T-helper 17 cell (primary cell): Measurements from ENCODE around the gene USP24. TPM values are rescaled to one million over a fixed set of nuclear protein-coding genes. Genes with fewer than 3 reads are reported as not detected.
"Not testable (repeated sequence)": the region's sequence is repeated elsewhere in the genome, so short reads cannot be mapped to it uniquely, and the experiment has no call there.

Experiments used
- ATAC-seq: fragments of 150-1000 bp; cut with Tn5 transposase; 2 replicates; pipeline ENCODE4 v1.10.0; 2021; ENCODE audit warnings: mild to moderate bottlenecking, moderate library complexity
- DNase-seq, 3 donors: peaks; one replicate each; pipeline versions ENCODE4 v3.0.0 to v3.0.0-alpha.2; 2020 to 2021
- H3K9me3 ChIP-seq: one replicate; pipeline ENCODE4 v1.7.0; 2013; ENCODE audit warnings: low read length, mild to moderate bottlenecking; ENCODE audit not compliant: control insufficient read depth, poor library complexity, severe bottlenecking
- H3K27ac Mint-ChIP-seq: one replicate; pipeline ENCODE4 v1.8.0; 2022; ENCODE audit warnings: mild to moderate bottlenecking, moderate library complexity, mixed read lengths
- H3K27me3 Mint-ChIP-seq: one replicate; pipeline ENCODE4 v1.8.0; 2022; ENCODE audit warnings: mixed read lengths
- H3K36me3 Mint-ChIP-seq: one replicate; pipeline ENCODE4 v1.8.0; 2022; ENCODE audit warnings: low read depth, mixed read lengths
- H3K4me1 Mint-ChIP-seq: one replicate; pipeline ENCODE4 v1.8.0; 2022; ENCODE audit warnings: mild to moderate bottlenecking, mixed read lengths
- H3K4me3 Mint-ChIP-seq: one replicate; pipeline ENCODE4 v1.8.0; 2022; ENCODE audit warnings: mild to moderate bottlenecking, moderate library complexity, mixed read lengths
- total RNA-seq, 4 donors: library from RNA in 2 of 4; stranded (reverse) in 2 of 4; gene quantifications; one replicate each; pipeline ENCODE4 v1.2.3 and lab custom pipeline; 2022 to 2026

The USP24 gene
- total RNA-seq, 2 donors from 2014 or later: 69.5 to 82.9 TPM

- Mint-ChIP-seq H3K27me3 (no peaks in the 10 kb centered on the region), H3K27ac (no peak overlapping the region), H3K4me3 (no peak overlapping the region), H3K36me3 (peaks cover 3% of the 10 kb centered on the region), H3K4me1 (peaks cover 6% of the 10 kb centered on the region)
- H3K9me3 ChIP-seq: no peaks in the 10 kb centered on the region
- DNase-seq: no peak
- no peak for ATAC-seq
Measured at GRCh38 chr1:55134152-55134808, 80.9 kb downstream of the USP24 start.

DNA sequence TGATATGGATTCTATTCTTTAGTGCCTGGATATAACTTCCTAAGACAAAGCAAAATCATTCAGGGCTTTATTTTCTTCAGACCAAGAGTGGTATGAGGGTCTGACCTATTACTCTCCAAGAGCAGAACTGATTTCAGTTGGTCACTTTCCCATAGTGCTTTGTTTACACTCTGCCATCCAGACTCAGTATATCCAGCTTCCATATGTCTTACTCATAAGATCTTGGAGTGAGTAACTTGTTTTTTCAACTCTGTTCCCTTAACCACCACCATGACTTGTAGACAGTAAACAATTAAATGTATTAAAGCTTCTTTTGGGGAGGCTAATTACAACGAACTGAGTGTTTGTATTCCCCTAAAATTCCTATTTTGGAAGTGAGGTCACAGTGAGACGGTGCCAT lies 83.4 kb downstream of the USP24 start:
- Mint-ChIP-seq H3K4me3 (no peak overlapping the region), H3K36me3 (peaks cover 12% of the 10 kb centered on the region), H3K27me3 (no peaks in the 10 kb centered on the region), H3K4me1 (peaks cover 16% of the 10 kb centered on the region), H3K27ac (peak overlapping the region; percentile 37)
- H3K9me3 ChIP-seq: no peaks in the 10 kb centered on the region
- DNase-seq (no peak), ATAC-seq (no peak)

GRCh38 chr1:55131218-55131617 lies 83.9 kb downstream of the USP24 start:
- Mint-ChIP-seq H3K4me3 (no peak overlapping the region), H3K27me3 (no peaks in the 10 kb centered on the region), H3K27ac (peak overlapping the region; percentile 76), H3K36me3 (peaks cover 17% of the 10 kb centered on the region), H3K4me1 (peaks cover 17% of the 10 kb centered on the region)
- DNase-seq (no peak), ATAC-seq (no peak)
- no peaks in the 10 kb centered on the region for H3K9me3 ChIP-seq

DNA sequence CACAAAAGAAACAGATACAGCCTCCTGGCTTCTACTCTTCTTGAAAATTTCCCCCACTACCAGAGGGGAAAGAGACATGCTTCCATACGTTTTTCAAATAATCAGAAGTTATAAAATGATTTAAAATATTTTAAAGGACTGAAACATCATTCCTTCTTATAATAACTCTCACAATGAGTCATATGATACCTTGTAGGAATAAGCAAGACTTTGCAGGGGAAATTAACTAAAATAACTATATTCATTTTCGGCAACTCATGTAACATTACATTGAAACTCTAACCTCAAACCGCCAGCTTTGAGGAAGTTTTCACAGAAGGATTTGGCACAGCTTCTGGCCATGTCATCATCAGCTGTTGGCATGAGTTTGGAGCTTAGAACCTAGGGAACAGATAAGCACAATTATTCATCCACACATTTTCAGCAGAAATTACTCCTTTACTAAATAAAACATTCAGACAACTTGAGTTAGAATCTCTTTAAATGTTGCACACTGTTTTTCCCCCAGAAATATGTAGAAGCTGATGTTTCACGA lies 85.9 kb downstream of the USP24 start:
- Mint-ChIP-seq H3K36me3 (peaks cover 28% of the 10 kb centered on the region), H3K27me3 (no peaks in the 10 kb centered on the region), H3K27ac (no peak overlapping the region), H3K4me3 (no peak overlapping the region), H3K4me1 (peaks cover 20% of the 10 kb centered on the region)
- ATAC-seq (no peak), DNase-seq (no peak)
- H3K9me3 ChIP-seq: no peaks in the 10 kb centered on the region

DNA sequence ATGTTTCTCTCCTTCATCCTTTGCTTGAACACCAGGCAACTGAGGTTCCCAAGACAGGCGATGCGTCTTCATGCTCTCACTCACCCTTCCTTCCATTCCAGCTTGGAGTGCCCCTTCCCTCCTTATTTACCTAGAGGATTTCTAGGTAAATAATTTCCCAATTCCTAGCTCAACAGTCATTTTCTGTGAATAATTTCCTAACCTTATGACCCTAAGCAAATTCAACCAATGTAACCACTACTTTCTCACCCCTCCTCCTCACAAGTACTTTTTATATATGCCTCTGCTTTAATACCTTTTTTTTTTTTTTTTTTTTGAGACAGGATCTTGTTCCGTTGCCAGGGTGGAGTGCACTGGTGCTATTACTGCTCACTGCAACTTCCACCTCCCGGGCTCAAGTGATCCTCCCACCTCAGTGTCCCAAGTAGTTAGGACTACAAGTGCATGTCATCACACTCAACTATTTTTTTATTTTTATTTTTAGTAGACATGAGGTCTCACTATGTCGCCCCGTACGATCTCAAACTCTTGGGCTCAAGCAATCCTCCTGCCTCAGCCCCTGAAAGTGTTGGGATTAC lies 86.7 kb downstream of the USP24 start:
- Mint-ChIP-seq H3K27me3 (no peaks in the 10 kb centered on the region), H3K4me3 (no peak overlapping the region), H3K36me3 (peaks cover 28% of the 10 kb centered on the region), H3K4me1 (peaks cover 20% of the 10 kb centered on the region), H3K27ac (peak overlapping the region; percentile 89)
- DNase-seq (no peak), ATAC-seq (no peak)
- no peaks in the 10 kb centered on the region for H3K9me3 ChIP-seq

- peak overlapping the region; percentile 89 for H3K27ac Mint-ChIP-seq
- no peak for DNase-seq
- ATAC-seq: peak; percentile 12
- peaks cover 20% of the 10 kb centered on the region for H3K4me1 Mint-ChIP-seq
- H3K4me3 Mint-ChIP-seq: no peak overlapping the region
- no peaks in the 10 kb centered on the region for H3K27me3 Mint-ChIP-seq
- H3K9me3 ChIP-seq: no peaks in the 10 kb centered on the region
- H3K36me3 Mint-ChIP-seq: peaks cover 28% of the 10 kb centered on the region
Measured at GRCh38 chr1:55127827-55128343, 87.3 kb downstream of the USP24 start.

- DNase-seq: no peak
- peak overlapping the region; percentile 77 for H3K27ac Mint-ChIP-seq
- ATAC-seq: no peak
Measured at GRCh38 chr1:55124470-55124869, 90.7 kb downstream of the USP24 start.

DNA sequence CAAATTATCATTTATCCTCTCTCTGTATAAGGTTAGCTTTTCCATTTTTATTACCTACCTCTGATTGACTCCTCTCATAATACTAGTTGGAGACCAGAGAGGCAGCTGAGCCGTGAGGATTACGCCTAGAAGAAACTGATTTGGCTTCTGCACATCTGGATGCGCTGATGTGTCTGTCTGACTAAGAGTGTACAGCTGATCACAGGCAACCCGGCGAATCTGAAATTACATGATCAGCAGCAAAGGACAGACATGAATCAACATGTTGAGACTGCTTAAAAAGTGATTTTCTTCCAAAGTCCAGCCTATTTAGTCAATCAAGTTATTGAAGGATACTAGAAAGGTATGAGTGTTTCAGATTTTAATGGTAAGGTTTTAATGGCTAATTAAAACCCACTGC lies 94.6 kb downstream of the USP24 start:
- Mint-ChIP-seq H3K4me3 (no peak overlapping the region), H3K4me1 (peaks cover 27% of the 10 kb centered on the region), H3K36me3 (peaks cover 39% of the 10 kb centered on the region), H3K27me3 (no peaks in the 10 kb centered on the region), H3K27ac (no peak overlapping the region)
- ATAC-seq (no peak), DNase-seq (no peak)
- H3K9me3 ChIP-seq: no peaks in the 10 kb centered on the region

More at GRCh38 chr1:55124470-55124869, 90.7 kb downstream of the USP24 start:
- H3K9me3 ChIP-seq: no peaks in the 10 kb centered on the region
- H3K36me3 Mint-ChIP-seq: peaks cover 44% of the 10 kb centered on the region
- peaks cover 30% of the 10 kb centered on the region for H3K4me1 Mint-ChIP-seq
- no peak overlapping the region for H3K4me3 Mint-ChIP-seq
- H3K27me3 Mint-ChIP-seq: no peaks in the 10 kb centered on the region

DNA sequence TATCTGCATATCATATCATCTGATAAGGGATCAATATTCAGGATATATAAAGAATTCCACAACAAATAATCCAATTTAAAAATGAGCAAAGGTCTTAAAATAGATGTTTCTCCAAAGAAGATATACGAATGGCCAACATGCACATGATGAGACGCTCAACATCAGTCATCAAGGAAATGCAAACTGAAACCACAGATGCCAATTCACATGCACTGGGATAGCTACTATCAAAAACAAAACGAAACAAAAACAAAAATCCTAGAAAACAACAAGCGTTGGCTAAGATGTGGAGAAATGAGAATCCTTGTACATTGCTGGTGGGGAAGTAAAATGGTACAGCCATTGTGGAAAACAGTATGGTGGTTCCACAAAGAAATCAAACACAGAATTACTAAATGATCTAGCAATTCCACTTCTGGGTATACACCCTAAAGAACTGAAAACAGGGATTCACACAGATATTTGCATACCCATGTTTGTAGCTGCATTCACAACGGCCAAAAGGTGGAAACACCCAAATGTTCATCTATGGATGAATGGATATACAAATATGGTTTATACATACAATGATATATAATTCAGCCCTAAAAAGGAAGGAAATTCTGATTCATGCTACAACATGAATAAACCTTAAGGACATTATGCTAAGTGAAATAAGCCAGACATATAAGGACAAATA lies 96.4 kb downstream of the USP24 start:
- ATAC-seq (no peak), DNase-seq (no peak)
- peaks cover 36% of the 10 kb centered on the region for H3K36me3 Mint-ChIP-seq
- peak overlapping the region; percentile 47 for H3K27ac Mint-ChIP-seq
- no peak overlapping the region for H3K4me3 Mint-ChIP-seq
- no peaks in the 10 kb centered on the region for H3K9me3 ChIP-seq
- H3K27me3 Mint-ChIP-seq: no peaks in the 10 kb centered on the region
- H3K4me1 Mint-ChIP-seq: peaks cover 23% of the 10 kb centered on the region

GRCh38 chr1:55117941-55118340 lies 97.2 kb downstream of the USP24 start:
- no peaks in the 10 kb centered on the region for H3K9me3 ChIP-seq
- ATAC-seq: no peak
- H3K27me3 Mint-ChIP-seq: no peaks in the 10 kb centered on the region
- H3K36me3 Mint-ChIP-seq: peaks cover 43% of the 10 kb centered on the region
- H3K27ac Mint-ChIP-seq: peak overlapping the region; percentile 47
- H3K4me1 Mint-ChIP-seq: peaks cover 26% of the 10 kb centered on the region
- DNase-seq: no peak
- no peak overlapping the region for H3K4me3 Mint-ChIP-seq

- H3K27me3 Mint-ChIP-seq: not testable (repeated sequence)
Measured at GRCh38 chr1:55109005-55109404, 106.2 kb downstream of the USP24 start.

GRCh38 chr1:55107101-55107500 lies 108.1 kb downstream of the USP24 start:
- no peak for ATAC-seq
- H3K27ac Mint-ChIP-seq: no peak overlapping the region
- no peaks in the 10 kb centered on the region for H3K9me3 ChIP-seq
- no peak for DNase-seq
- H3K27me3 Mint-ChIP-seq: no peaks in the 10 kb centered on the region
- peaks cover 7% of the 10 kb centered on the region for H3K4me1 Mint-ChIP-seq
- H3K36me3 Mint-ChIP-seq: peaks cover 15% of the 10 kb centered on the region
- no peak overlapping the region for H3K4me3 Mint-ChIP-seq

More at GRCh38 chr1:55109005-55109404, 106.2 kb downstream of the USP24 start:
- DNase-seq, ATAC-seq, H3K9me3 ChIP-seq, H3K4me3 Mint-ChIP-seq: not testable (repeated sequence)
- Mint-ChIP-seq H3K4me1 (peaks cover 11% of the 10 kb centered on the region), H3K36me3 (peaks cover 25% of the 10 kb centered on the region), H3K27ac (peak overlapping the region; percentile 43)

GRCh38 chr1:55103891-55104290 lies 111.3 kb downstream of the USP24 start:
- H3K27me3 Mint-ChIP-seq: no peaks in the 10 kb centered on the region
- ATAC-seq (no peak), DNase-seq (no peak)
- no peaks in the 10 kb centered on the region for H3K9me3 ChIP-seq
- H3K27ac Mint-ChIP-seq: no peak overlapping the region
- no peak overlapping the region for H3K4me3 Mint-ChIP-seq
- no peaks in the 10 kb centered on the region for H3K4me1 Mint-ChIP-seq
- H3K36me3 Mint-ChIP-seq: peaks cover 10% of the 10 kb centered on the region
